Natural killer cell treated with Interleukin-12 subunit alpha and Interleukin-12 subunit beta and Interleukin-15 and Interleukin-18, amount 100 ng/mL, for 72 hours (primary cell): Measurements from ENCODE around the gene POLD3. TPM values are rescaled to one million over a fixed set of nuclear protein-coding genes. Genes with fewer than 3 reads are reported as not detected.
"Not testable (repeated sequence)": the region's sequence is repeated elsewhere in the genome, so short reads cannot be mapped to it uniquely, and the experiment has no call there.

ENCODE experiments used
- ATAC-seq, 2 donors: fragments of 150-1000 bp; cut with Tn5 transposase in 1 of 2; sonication (Bioruptor Pico), chemical (Tn5 transposase) in 1 of 2; 2 replicates each; pipeline ENCODE4 v1.10.0; 2021
- DNase-seq: peaks from one replicate; pipeline ENCODE4 v3.0.0; 2022; ENCODE audit warnings: low spot score
- H3K27ac Mint-ChIP-seq, 2 donors: 1 replicate in 1 of 2; 2 replicates in 1 of 2; pipeline ENCODE4 v1.8.0; 2022; ENCODE audit warnings: mixed read lengths in 2 of 2, mild to moderate bottlenecking in 1 of 2, moderate library complexity in 1 of 2
- H3K27me3 Mint-ChIP-seq, 2 donors: 1 replicate in 1 of 2; 2 replicates in 1 of 2; pipeline ENCODE4 v1.8.0; 2022; ENCODE audit warnings: mixed read lengths in 2 of 2
- H3K36me3 Mint-ChIP-seq: one replicate; pipeline ENCODE4 v1.8.0; 2022; ENCODE audit warnings: mixed read lengths
- H3K4me1 Mint-ChIP-seq, 2 donors: 1 replicate in 1 of 2; 2 replicates in 1 of 2; pipeline ENCODE4 v1.8.0; 2022; ENCODE audit warnings: low read depth in 2 of 2, mixed read lengths in 2 of 2, mild to moderate bottlenecking in 1 of 2
- H3K4me3 Mint-ChIP-seq: one replicate; pipeline ENCODE4 v1.8.0; 2022; ENCODE audit warnings: mixed read lengths
- H3K9me3 Mint-ChIP-seq: 2 replicates; pipeline ENCODE4 v1.8.0; 2022; ENCODE audit warnings: mixed read lengths
- total RNA-seq, 2 donors: library from RNA; stranded (reverse); gene quantifications; one replicate each; pipeline ENCODE4 v1.2.3, GENCODE V29; 2022

Gene POLD3
- total RNA-seq, 2 donors from 2014 or later = 46.2 to 58.9 TPM

- H3K9me3 Mint-ChIP-seq, H3K4me1 Mint-ChIP-seq, DNase-seq, H3K27ac Mint-ChIP-seq, ATAC-seq, H3K27me3 Mint-ChIP-seq, H3K4me3 Mint-ChIP-seq: not testable (repeated sequence)
- H3K36me3 Mint-ChIP-seq = peaks cover 23% of the 10 kb centered on the region
Measured at GRCh38 chr11:74659124-74659523, 66.7 kb downstream of the POLD3 start.

GRCh38 chr11:74662487-74663103, 70.2 kb downstream of the POLD3 start:
- H3K27me3 Mint-ChIP-seq = no peaks in the 10 kb centered on the region
- H3K4me1 Mint-ChIP-seq = no peaks in the 10 kb centered on the region
- H3K27ac Mint-ChIP-seq = no peak overlapping the region
- ATAC-seq (no peak), DNase-seq (no peak)
- no peaks in the 10 kb centered on the region for H3K9me3 Mint-ChIP-seq
- peaks cover 23% of the 10 kb centered on the region for H3K36me3 Mint-ChIP-seq
- H3K4me3 Mint-ChIP-seq = no peak overlapping the region

- Mint-ChIP-seq H3K4me3 (no peak overlapping the region), H3K4me1 (no peaks in the 10 kb centered on the region), H3K27me3 (no peaks in the 10 kb centered on the region), H3K36me3 (peaks cover 16% of the 10 kb centered on the region), H3K27ac (no peak overlapping the region), H3K9me3 (no peaks in the 10 kb centered on the region)
- no peak for DNase-seq
- ATAC-seq = no peak
Measured at GRCh38 chr11:74663315-74663714, 70.9 kb downstream of the POLD3 start.

- H3K27me3 Mint-ChIP-seq = no peaks in the 10 kb centered on the region
- no peaks in the 10 kb centered on the region for H3K9me3 Mint-ChIP-seq
- H3K27ac Mint-ChIP-seq = no peak overlapping the region
- H3K4me1 Mint-ChIP-seq = peaks cover 0 to 3% of the 10 kb centered on the region in 2 donors
- no peak overlapping the region for H3K4me3 Mint-ChIP-seq
- H3K36me3 Mint-ChIP-seq = no peaks in the 10 kb centered on the region
- ATAC-seq = no peak
- no peak for DNase-seq
Measured at GRCh38 chr11:74669211-74670160, 77.1 kb downstream of the POLD3 start.

GRCh38 chr11:74670171-74670570, 77.8 kb downstream of the POLD3 start:
- H3K27me3 Mint-ChIP-seq = no peaks in the 10 kb centered on the region
- DNase-seq = no peak
- no peak overlapping the region for H3K27ac Mint-ChIP-seq
- H3K4me1 Mint-ChIP-seq = peaks cover 0 to 3% of the 10 kb centered on the region in 2 donors
- no peak for ATAC-seq
- H3K9me3 Mint-ChIP-seq = no peaks in the 10 kb centered on the region
- H3K4me3 Mint-ChIP-seq = no peak overlapping the region
- H3K36me3 Mint-ChIP-seq = no peaks in the 10 kb centered on the region

GRCh38 chr11:74671520-74672196, 79.3 kb downstream of the POLD3 start:
- no peak for ATAC-seq
- Mint-ChIP-seq H3K4me3 (no peak overlapping the region), H3K27me3 (peaks cover 0 to under 1% of the 10 kb centered on the region in 2 donors), H3K4me1 (peaks cover 0 to 3% of the 10 kb centered on the region in 2 donors), H3K27ac (no peak overlapping the region), H3K9me3 (no peaks in the 10 kb centered on the region), H3K36me3 (no peaks in the 10 kb centered on the region)
- DNase-seq = no peak

- DNase-seq (no peak), ATAC-seq (peak in 1 of 2 donors; percentile 20)
- Mint-ChIP-seq H3K4me3 (no peak overlapping the region), H3K9me3 (no peaks in the 10 kb centered on the region), H3K36me3 (no peaks in the 10 kb centered on the region), H3K4me1 (peaks cover 0 to 3% of the 10 kb centered on the region in 2 donors), H3K27ac (no peak overlapping the region), H3K27me3 (peaks cover 0 to 3% of the 10 kb centered on the region in 2 donors)
Measured at GRCh38 chr11:74672332-74672955, 80.1 kb downstream of the POLD3 start.

- Mint-ChIP-seq H3K9me3 (no peaks in the 10 kb centered on the region), H3K27ac (no peak overlapping the region), H3K4me1 (peaks cover 0 to 3% of the 10 kb centered on the region in 2 donors), H3K27me3 (peaks cover 0 to 3% of the 10 kb centered on the region in 2 donors), H3K36me3 (no peaks in the 10 kb centered on the region), H3K4me3 (no peak overlapping the region)
- peak in 1 of 2 donors; percentile 11 for ATAC-seq
- no peak for DNase-seq
Measured at GRCh38 chr11:74672956-74673692, 80.7 kb downstream of the POLD3 start.

GRCh38 chr11:74673693-74674360, 81.4 kb downstream of the POLD3 start:
- H3K27me3 Mint-ChIP-seq = peaks cover 0 to 3% of the 10 kb centered on the region in 2 donors
- no peak overlapping the region for H3K27ac Mint-ChIP-seq
- H3K9me3 Mint-ChIP-seq = no peaks in the 10 kb centered on the region
- H3K4me1 Mint-ChIP-seq = peaks cover 0 to 3% of the 10 kb centered on the region in 2 donors
- H3K36me3 Mint-ChIP-seq = no peaks in the 10 kb centered on the region
- H3K4me3 Mint-ChIP-seq = no peak overlapping the region
- ATAC-seq (no peak), DNase-seq (no peak)

GRCh38 chr11:74675761-74676160, 83.4 kb downstream of the POLD3 start:
- Mint-ChIP-seq H3K27ac (no peak overlapping the region), H3K4me3 (no peak overlapping the region), H3K36me3 (no peaks in the 10 kb centered on the region), H3K27me3 (peaks cover 0 to 7% of the 10 kb centered on the region in 2 donors), H3K9me3 (no peaks in the 10 kb centered on the region), H3K4me1 (peaks cover 0 to 3% of the 10 kb centered on the region in 2 donors)
- no peak for DNase-seq
- no peak for ATAC-seq

- ATAC-seq = no peak
- DNase-seq = no peak
- Mint-ChIP-seq H3K27ac (no peak overlapping the region), H3K4me3 (no peak overlapping the region), H3K36me3 (no peaks in the 10 kb centered on the region), H3K4me1 (peaks cover 0 to 3% of the 10 kb centered on the region in 2 donors), H3K27me3 (peaks cover 0 to 9% of the 10 kb centered on the region in 2 donors), H3K9me3 (no peaks in the 10 kb centered on the region)
Measured at GRCh38 chr11:74676596-74676995, 84.2 kb downstream of the POLD3 start.

GRCh38 chr11:74677131-74677530, 84.7 kb downstream of the POLD3 start:
- Mint-ChIP-seq H3K27ac (no peak overlapping the region), H3K9me3 (no peaks in the 10 kb centered on the region), H3K27me3 (peaks cover 0 to 11% of the 10 kb centered on the region in 2 donors), H3K36me3 (no peaks in the 10 kb centered on the region), H3K4me3 (no peak overlapping the region), H3K4me1 (peaks cover 0 to 3% of the 10 kb centered on the region in 2 donors)
- no peak for ATAC-seq
- no peak for DNase-seq
